ENCODE measurements around the gene HSPA12A. TPM values are rescaled to one million over a fixed set of nuclear protein-coding genes. Genes with fewer than 3 reads are reported as not detected.
A peak's percentile ranks its signal among the peaks of the same experiment; 100 is the strongest.

HSPA12A gene
- total and polyA plus RNA-seq, 9 of the 15 experiments (the other 6 are each of a cell fraction or from before 2014, with no cell fraction given): 0.01 to 0.18 (median 0.04) TPM; not detected in 4

GRCh38 chr10:116779076-116779687 is 36.8 kb upstream of the HSPA12A start:
- no peak overlapping the region for H3K9ac ChIP-seq (ENCODE audit: insufficient read depth in 1 of 2, low read depth in 2 of 2, low read length in 2 of 2)
- WGBS (ENCODE audit: insufficient coverage, low coverage, missing lambda C conversion rate): 6% methylated on average over 11 of the region's 16 CpGs

GRCh38 chr10:116777006-116777405 is 34.6 kb upstream of the HSPA12A start:
- Histone ChIP-seq H3K27ac (ENCODE audit: extremely low read depth, low read depth, low read length) (no peak overlapping the region), H4K20me1 (replicated peaks; ENCODE audit: control insufficient read depth, insufficient read depth, low read length) (no peaks in the 10 kb centered on the region), H3K9ac (ENCODE audit: insufficient read depth in 1 of 2, low read depth in 2 of 2, low read length in 2 of 2) (no peak overlapping the region), H3K36me3 (ENCODE audit: control insufficient read depth, insufficient read depth, low read length) (no peaks in the 10 kb centered on the region), H2AFZ (ENCODE audit: low read depth, low read length) (no peak overlapping the region), H3K4me1 (replicated peaks in 1 of 2; ENCODE audit: control insufficient read depth in 2 of 2, insufficient read depth in 2 of 2, low read length in 2 of 2) (no peaks in the 10 kb centered on the region), H3K4me2 (ENCODE audit: insufficient read depth, low read length) (no peak overlapping the region), H3K4me3 (no peak overlapping the region), H3K27me3 (ENCODE audit: control insufficient read depth in 2 of 2, insufficient read depth in 2 of 2, low read length in 2 of 2) (peaks cover 0 to 29% of the 10 kb centered on the region in 2 experiments; a peak in 2 of 5 replicates), H3K79me2 (ENCODE audit: control insufficient read depth, insufficient read depth, low read length) (no peaks in the 10 kb centered on the region), H3K9me3 (replicated peaks; ENCODE audit: control insufficient read depth, insufficient read depth, low read depth, low read length) (no peaks in the 10 kb centered on the region), H3K9me1 (ENCODE audit: control insufficient read depth, insufficient read depth, low read length) (no peaks in the 10 kb centered on the region)
- intact Hi-C loops (cut with micrococcal nuclease) (no loop called here), in situ Hi-C loops (cut with MboI) (loop anchor here (25.0 kb wide), 1 partner anchor 90 kb away; no protein-coding TSS in a partner anchor)
- whole genome bisulfite sequencing (ENCODE audit: insufficient coverage, low coverage, missing lambda C conversion rate): 3% methylated on average over 6 of the region's 8 CpGs
- POLR2A ChIA-PET: no interaction called here
- FAIRE-seq: no peak
- BruUV-seq (replicated peaks): no TSS peak
- no peak for ATAC-seq
- CTCF ChIA-PET (ENCODE audit: low intra/inter-chr PET ratio): no interaction called here
- DNase-seq (ENCODE audit: extremely low read depth in 1 of 4, low spot score in 3 of 4): no peak
- TF ChIP-seq ZNF121 (CRISPR knock-in tag; conservative IDR thresholded peaks at IDR 0.05): no peak
- TF ChIP-seq PTBP1 (IDR thresholded peaks at IDR 0.05; ENCODE audit: low read depth, low read length): no peak
- TF ChIP-seq ZNF282 (CRISPR knock-in tag; IDR thresholded peaks at IDR 0.05): no peak
- TF ChIP-seq BRD9 (IDR thresholded peaks at IDR 0.05; ENCODE audit: low read depth, partially characterized antibody): no peak
- no peak for TF ChIP-seq NELFE (IDR thresholded peaks at IDR 0.05; ENCODE audit: insufficient read depth, insufficient read length)
- TF ChIP-seq EGR1 (conservative IDR thresholded peaks at IDR 0.05): no peak
- no peak for TF ChIP-seq BACH1 (tag; IDR thresholded peaks at IDR 0.05)
- TF ChIP-seq ZNF347 (CRISPR knock-in tag; IDR thresholded peaks at IDR 0.05; ENCODE audit: low read depth): no peak
- TF ChIP-seq MYBL2 (IDR thresholded peaks at IDR 0.05; ENCODE audit: low read depth): no peak
- TF ChIP-seq MYBL2 (CRISPR knock-in tag; IDR thresholded peaks at IDR 0.05; ENCODE audit: borderline replicate concordance): no peak
- no peak for TF ChIP-seq TAF15 (IDR thresholded peaks at IDR 0.05; ENCODE audit: low read depth, low read length)
- no peak for TF ChIP-seq RFX1 (IDR thresholded peaks at IDR 0.05)
- TF ChIP-seq TRIM28 (IDR thresholded peaks at IDR 0.05): no peak

More at GRCh38 chr10:116779076-116779687, 36.8 kb upstream of the HSPA12A start:
- Histone ChIP-seq H3K27me3 (ENCODE audit: control insufficient read depth in 2 of 2, insufficient read depth in 2 of 2, low read length in 2 of 2) (peaks cover 0 to 28% of the 10 kb centered on the region in 2 experiments; a peak in 2 of 5 replicates), H3K9me3 (replicated peaks; ENCODE audit: control insufficient read depth, insufficient read depth, low read depth, low read length) (no peaks in the 10 kb centered on the region), H3K27ac (ENCODE audit: extremely low read depth, low read depth, low read length) (no peak overlapping the region), H3K9me1 (ENCODE audit: control insufficient read depth, insufficient read depth, low read length) (no peaks in the 10 kb centered on the region), H3K4me3 (no peak overlapping the region), H4K20me1 (replicated peaks; ENCODE audit: control insufficient read depth, insufficient read depth, low read length) (no peaks in the 10 kb centered on the region), H3K79me2 (ENCODE audit: control insufficient read depth, insufficient read depth, low read length) (no peaks in the 10 kb centered on the region), H3K4me2 (ENCODE audit: insufficient read depth, low read length) (no peak overlapping the region), H3K4me1 (replicated peaks in 1 of 2; ENCODE audit: control insufficient read depth in 2 of 2, insufficient read depth in 2 of 2, low read length in 2 of 2) (no peaks in the 10 kb centered on the region), H3K36me3 (ENCODE audit: control insufficient read depth, insufficient read depth, low read length) (no peaks in the 10 kb centered on the region), H2AFZ (ENCODE audit: low read depth, low read length) (no peak overlapping the region)
- ATAC-seq (no peak), FAIRE-seq (no peak), DNase-seq (ENCODE audit: extremely low read depth in 1 of 4, low spot score in 3 of 4) (no peak)
- no TSS peak for BruUV-seq (replicated peaks)
- ChIA-PET POLR2A (no interaction called here), CTCF (ENCODE audit: low intra/inter-chr PET ratio) (no interaction called here)
- TF ChIP-seq ZNF785 (CRISPR knock-in tag; IDR thresholded peaks at IDR 0.05) (no peak), USF2 (CRISPR knock-in tag; IDR thresholded peaks at IDR 0.05) (peak; percentile 36; the same call in 1 of the 2 replicates)
- in situ Hi-C loops (cut with MboI): loop anchor here (25.0 kb wide), 1 partner anchor 92 kb away; no protein-coding TSS in a partner anchor
- intact Hi-C loops (cut with micrococcal nuclease): no loop called here

Data from K562 (cell line).